K562 (cell line): ENCODE data around the gene TCF12. TPM values are rescaled to one million over a fixed set of nuclear protein-coding genes. Genes with fewer than 3 reads are reported as not detected.
A peak's percentile ranks its signal among the peaks of the same experiment; 100 is the strongest.

ENCODE experiments used
- CHAMP1 ChIP-seq: fragments of 450-650 bp; IDR thresholded peaks from 2 replicates; pipeline ENCODE4 v1.6.1; 2016; ENCODE audit warnings: mild to moderate bottlenecking
- CTBP1 ChIP-seq: fragments of 450-650 bp; IDR thresholded peaks from 2 replicates; pipeline ENCODE4 v1.6.1; 2016; ENCODE audit warnings: borderline replicate concordance
- GABPB1 ChIP-seq: sonication (generic); formaldehyde crosslinking; IDR thresholded peaks from 2 replicates; pipeline ENCODE4 v1.8.0; 2022; ENCODE audit warnings: mild to moderate bottlenecking, missing genetic modification reagents
- LARP7 ChIP-seq: fragments of 450-650 bp; IDR thresholded peaks from 2 replicates; pipeline ENCODE4 v1.6.1; 2016
- MITF ChIP-seq: IDR thresholded peaks from 2 replicates; pipeline ENCODE4 v1.6.1; 2014; ENCODE audit warnings: antibody characterized with exemption
- MTA3 ChIP-seq: fragments of 450-650 bp; formaldehyde crosslinking; IDR thresholded peaks from 2 replicates; pipeline ENCODE4 v1.6.1; 2017; ENCODE audit warnings: mild to moderate bottlenecking, borderline replicate concordance
- PRPF4 ChIP-seq: fragments of 200-400 bp; formaldehyde crosslinking; IDR thresholded peaks from one replicate; pipeline ENCODE4 v1.6.1; 2017; ENCODE audit warnings: low read length, low read depth, mild to moderate bottlenecking; ENCODE audit not compliant: insufficient read depth, poor library complexity, severe bottlenecking
- RNF2 ChIP-seq: sonication (generic); IDR thresholded peaks from 2 replicates; pipeline ENCODE4 v1.6.1; 2016
- SNRNP70 ChIP-seq: fragments of 200-400 bp; formaldehyde crosslinking; optimal IDR thresholded peaks from 2 replicates; pipeline ENCODE3; 2017; ENCODE audit warnings: low read depth, low read length
- ZBTB1 ChIP-seq: sonication (generic); formaldehyde crosslinking; IDR thresholded peaks from 2 replicates; pipeline ENCODE4 v1.8.1; 2023; ENCODE audit warnings: missing genetic modification reagents, low read depth, mild to moderate bottlenecking, borderline replicate concordance
- ZKSCAN3 ChIP-seq: fragments of 250-450 bp; sonication (Bioruptor Pico); IDR thresholded peaks from 2 replicates; pipeline ENCODE4 v1.4.0; 2020
- ZNF197 ChIP-seq: fragments of 200-800 bp; sonication (Bioruptor generic); IDR thresholded peaks from 2 replicates; pipeline ENCODE4 v1.6.1; 2016; ENCODE audit warnings: low read depth, missing genetic modification characterization, missing compliant biosample characterization
- ZNF316 ChIP-seq: fragments of 450-650 bp; IDR thresholded peaks from 2 replicates; pipeline ENCODE4 v1.6.1; 2016
- ZNF561 ChIP-seq: fragments of 450-650 bp; formaldehyde crosslinking; conservative IDR thresholded peaks from 2 replicates; pipeline ENCODE4 v1.4.0; 2020; ENCODE audit warnings: mild to moderate bottlenecking, moderate library complexity
- polyA plus RNA-seq, 8 experiments: library from polyadenylated mRNA; depleted of rRNA in 4 of 8; stranded (reverse) in 5 of 8; unstranded in 3 of 8; fragments of >200 nt; fragmentation: Nextera tagmentation in 2 of 8; fragmentation: Illumina TruSeq in 1 of 8; extraction: Ambion mirVana in 2 of 8; extraction: Trizol in 1 of 8; gene quantifications; 2 replicates each; pipeline versions ENCODE4 v1.2.1 to v1.2.3, GENCODE V29; 2011 to 2014; ENCODE audit warnings: inconsistent platforms in 1 of 8, missing spikeins in 1 of 8
- total RNA-seq, 7 experiments: library from RNA; depleted of rRNA in 6 of 7; stranded (reverse); fragments of >200 nt in 6 of 7; fragmentation: Illumina TruSeq in 2 of 7; extraction: Trizol in 2 of 7; gene quantifications; 2 replicates each; pipeline versions ENCODE4 v1.2.1 to v1.2.3, GENCODE V29; 2011 to 2021; ENCODE audit warnings: low replicate concordance in 1 of 7
- TF ChIP-seq, protein P1 (sequence below), 2 experiments: fragments of 450-650 bp in 1 of 2; sonication (generic) in 1 of 2; formaldehyde crosslinking in 1 of 2; IDR thresholded peaks; 2 replicates each; pipeline versions ENCODE4 v1.7.1 to v1.9.0; 2016 to 2022; ENCODE audit warnings: inconsistent platforms in 1 of 2, mild to moderate bottlenecking in 1 of 2, missing genetic modification reagents in 1 of 2

Gene TCF12
- total and polyA plus RNA-seq, 9 of the 15 experiments (the other 6 are each of a cell fraction or from before 2014, with no cell fraction given) = 10.5 to 132 (median 52.9) TPM

DNA sequence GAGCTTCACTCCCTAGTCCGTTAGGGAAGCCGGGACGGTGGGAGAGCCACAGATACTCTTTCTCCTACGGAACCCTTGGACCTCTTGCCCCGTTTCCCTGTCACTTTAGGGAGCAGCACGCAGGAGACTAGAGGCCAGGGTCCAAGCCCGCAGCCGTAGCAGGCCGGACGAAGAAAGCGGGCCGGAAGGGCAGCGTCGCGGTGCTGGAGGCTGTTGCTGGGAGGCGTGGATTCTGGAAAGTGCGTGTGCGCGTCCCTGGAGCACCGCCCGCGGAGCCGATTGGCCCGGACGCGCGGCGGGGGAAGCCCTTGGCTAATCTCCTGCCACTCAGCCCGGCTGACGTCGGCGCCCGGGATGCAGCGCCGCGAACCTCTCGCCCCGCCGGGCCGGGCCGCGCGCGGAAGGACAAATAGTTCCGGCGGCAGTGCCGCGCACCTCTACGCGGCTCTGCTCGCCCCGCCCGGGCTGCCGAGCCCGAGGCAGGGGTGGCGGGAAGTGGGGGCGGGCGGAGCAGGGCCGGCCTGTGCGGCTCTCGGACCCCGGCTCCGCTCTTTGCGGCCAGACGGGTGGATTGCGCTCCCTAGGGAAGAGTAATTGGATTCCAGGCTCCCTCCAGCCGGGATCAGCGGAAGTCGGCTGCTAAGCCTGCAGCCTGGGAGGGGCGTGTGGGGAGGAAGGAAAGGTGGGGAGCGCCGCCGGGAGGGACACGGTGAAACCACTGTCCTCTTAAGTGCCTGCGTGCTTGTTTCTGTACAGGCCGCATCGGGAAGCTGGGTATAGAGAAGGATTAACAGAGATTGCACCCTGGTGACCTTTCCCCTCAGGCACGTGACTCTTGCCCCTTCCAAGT lies 31.3 kb upstream of the TCF12 start (continued):
- TF ChIP-seq, protein P1, sequence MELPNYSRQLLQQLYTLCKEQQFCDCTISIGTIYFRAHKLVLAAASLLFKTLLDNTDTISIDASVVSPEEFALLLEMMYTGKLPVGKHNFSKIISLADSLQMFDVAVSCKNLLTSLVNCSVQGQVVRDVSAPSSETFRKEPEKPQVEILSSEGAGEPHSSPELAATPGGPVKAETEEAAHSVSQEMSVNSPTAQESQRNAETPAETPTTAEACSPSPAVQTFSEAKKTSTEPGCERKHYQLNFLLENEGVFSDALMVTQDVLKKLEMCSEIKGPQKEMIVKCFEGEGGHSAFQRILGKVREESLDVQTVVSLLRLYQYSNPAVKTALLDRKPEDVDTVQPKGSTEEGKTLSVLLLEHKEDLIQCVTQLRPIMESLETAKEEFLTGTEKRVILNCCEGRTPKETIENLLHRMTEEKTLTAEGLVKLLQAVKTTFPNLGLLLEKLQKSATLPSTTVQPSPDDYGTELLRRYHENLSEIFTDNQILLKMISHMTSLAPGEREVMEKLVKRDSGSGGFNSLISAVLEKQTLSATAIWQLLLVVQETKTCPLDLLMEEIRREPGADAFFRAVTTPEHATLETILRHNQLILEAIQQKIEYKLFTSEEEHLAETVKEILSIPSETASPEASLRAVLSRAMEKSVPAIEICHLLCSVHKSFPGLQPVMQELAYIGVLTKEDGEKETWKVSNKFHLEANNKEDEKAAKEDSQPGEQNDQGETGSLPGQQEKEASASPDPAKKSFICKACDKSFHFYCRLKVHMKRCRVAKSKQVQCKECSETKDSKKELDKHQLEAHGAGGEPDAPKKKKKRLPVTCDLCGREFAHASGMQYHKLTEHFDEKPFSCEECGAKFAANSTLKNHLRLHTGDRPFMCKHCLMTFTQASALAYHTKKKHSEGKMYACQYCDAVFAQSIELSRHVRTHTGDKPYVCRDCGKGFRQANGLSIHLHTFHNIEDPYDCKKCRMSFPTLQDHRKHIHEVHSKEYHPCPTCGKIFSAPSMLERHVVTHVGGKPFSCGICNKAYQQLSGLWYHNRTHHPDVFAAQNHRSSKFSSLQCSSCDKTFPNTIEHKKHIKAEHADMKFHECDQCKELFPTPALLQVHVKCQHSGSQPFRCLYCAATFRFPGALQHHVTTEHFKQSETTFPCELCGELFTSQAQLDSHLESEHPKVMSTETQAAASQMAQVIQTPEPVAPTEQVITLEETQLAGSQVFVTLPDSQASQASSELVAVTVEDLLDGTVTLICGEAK (IDR thresholded peaks at IDR 0.05) = peak; percentile 87
- TF ChIP-seq, protein P1 (CRISPR knock-in tag; IDR thresholded peaks at IDR 0.05) = no peak
- TF ChIP-seq MITF (no peak), GABPB1 (CRISPR knock-in tag) (peak; percentile 89), ZNF316 (no peak), SNRNP70 (no peak), CHAMP1 (no peak), CTBP1 (peak; percentile 99), LARP7 (no peak), ZNF197 (no peak), PRPF4 (no peak), RNF2 (0 out of 2 replicates have a peak, but pooled peaks have one; percentile 74), MTA3 (peak; percentile 89), ZKSCAN3 (no peak), ZNF561 (CRISPR knock-in tag) (no peak), ZBTB1 (CRISPR knock-in tag) (no peak)
